Spleen (tissue), 7 donors: ENCODE measurements around the gene NECAB3.

Experiments
- CTCF ChIP-seq, 11 experiments: fragments of 200-600 bp in 7 of 11; fragments of 450-650 bp in 4 of 11; sonication (generic) in 4 of 11; IDR thresholded peaks in 8 of 11; conservative IDR thresholded peaks in 3 of 11; 1 replicate in 7 of 11; 2 replicates in 4 of 11; pipeline versions ENCODE4 v1.4.0 to v1.8.0; 2016 to 2021; ENCODE audit warnings: antibody characterized with exemption in 11 of 11, inconsistent platforms in 4 of 11, mild to moderate bottlenecking in 1 of 11
- POLR2A ChIP-seq, 3 donors: fragments of 450-650 bp; IDR thresholded peaks; one replicate each; pipeline ENCODE4 v1.5.1; 2017; ENCODE audit warnings: antibody characterized with exemption in 3 of 3, mild to moderate bottlenecking in 1 of 3
- POLR2AphosphoS5 ChIP-seq, 3 donors: sonication (generic); formaldehyde crosslinking; IDR thresholded peaks; one replicate each; pipeline ENCODE4 v1.5.1; 2017; ENCODE audit warnings: antibody characterized with exemption in 3 of 3
- donor health status: DM: no; HTN: no; CAD: no; lungs with moderate emphysema.
- donor health status: DM: no; HTN: no; CAD: no.
- donor health status: DM: no; HTN: no; CAD: no.

- TF ChIP-seq CTCF (IDR thresholded peaks at IDR 0.05 in 8 of 11, conservative IDR thresholded peaks at IDR 0.05 in 3 of 11) (no peak), POLR2A (IDR thresholded peaks at IDR 0.05) (no peak), POLR2AphosphoS5 (IDR thresholded peaks at IDR 0.05) (no peak)
These were observed 2.5 kb downstream of the NECAB3 start for GRCh38 chr20:33671573-33672288.
